GM12872 (cell line): ENCODE measurements around the gene ATP2B2.

Experiments used
- TF ChIP-seq, protein P1 (sequence below): IDR thresholded peaks from 3 replicates; pipeline ENCODE4 v1.5.1; 2011; ENCODE audit warnings: low read depth, mild to moderate bottlenecking, low read length, moderate library complexity; ENCODE audit not compliant: insufficient read depth

The ATP2B2 gene

DNA sequence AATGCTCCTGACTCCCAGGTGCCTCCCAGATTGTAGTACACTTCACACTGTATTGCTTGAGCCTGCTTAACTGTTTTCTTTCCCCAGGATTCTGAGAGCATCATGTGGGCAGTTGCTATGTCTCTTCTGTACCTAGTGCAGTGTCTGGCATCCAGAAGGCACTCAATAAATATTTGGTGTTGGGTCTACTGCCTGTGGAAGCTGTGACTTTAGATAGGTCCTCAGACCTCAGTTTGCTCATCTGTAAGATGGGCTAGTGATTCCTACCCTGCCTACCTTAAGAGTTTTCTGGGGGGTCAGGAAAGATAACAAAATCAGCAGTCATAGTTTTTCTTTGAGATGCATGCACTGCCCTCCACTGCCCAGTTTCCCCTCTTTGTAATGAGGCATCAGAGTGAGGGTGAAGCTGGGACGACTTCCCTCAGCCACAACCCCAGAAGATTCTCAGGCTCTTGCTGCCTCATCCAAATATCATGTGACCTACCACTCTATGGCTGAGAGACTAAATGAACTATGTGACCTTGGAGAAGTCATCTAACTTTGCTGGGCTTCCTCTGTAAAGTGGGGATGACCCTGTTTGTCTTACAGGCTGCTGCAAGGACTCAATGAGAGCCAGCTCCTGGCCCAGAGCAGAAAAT, 50.4 kb downstream of the ATP2B2 start:
- TF ChIP-seq, protein P1, sequence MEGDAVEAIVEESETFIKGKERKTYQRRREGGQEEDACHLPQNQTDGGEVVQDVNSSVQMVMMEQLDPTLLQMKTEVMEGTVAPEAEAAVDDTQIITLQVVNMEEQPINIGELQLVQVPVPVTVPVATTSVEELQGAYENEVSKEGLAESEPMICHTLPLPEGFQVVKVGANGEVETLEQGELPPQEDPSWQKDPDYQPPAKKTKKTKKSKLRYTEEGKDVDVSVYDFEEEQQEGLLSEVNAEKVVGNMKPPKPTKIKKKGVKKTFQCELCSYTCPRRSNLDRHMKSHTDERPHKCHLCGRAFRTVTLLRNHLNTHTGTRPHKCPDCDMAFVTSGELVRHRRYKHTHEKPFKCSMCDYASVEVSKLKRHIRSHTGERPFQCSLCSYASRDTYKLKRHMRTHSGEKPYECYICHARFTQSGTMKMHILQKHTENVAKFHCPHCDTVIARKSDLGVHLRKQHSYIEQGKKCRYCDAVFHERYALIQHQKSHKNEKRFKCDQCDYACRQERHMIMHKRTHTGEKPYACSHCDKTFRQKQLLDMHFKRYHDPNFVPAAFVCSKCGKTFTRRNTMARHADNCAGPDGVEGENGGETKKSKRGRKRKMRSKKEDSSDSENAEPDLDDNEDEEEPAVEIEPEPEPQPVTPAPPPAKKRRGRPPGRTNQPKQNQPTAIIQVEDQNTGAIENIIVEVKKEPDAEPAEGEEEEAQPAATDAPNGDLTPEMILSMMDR = no peak

DNA sequence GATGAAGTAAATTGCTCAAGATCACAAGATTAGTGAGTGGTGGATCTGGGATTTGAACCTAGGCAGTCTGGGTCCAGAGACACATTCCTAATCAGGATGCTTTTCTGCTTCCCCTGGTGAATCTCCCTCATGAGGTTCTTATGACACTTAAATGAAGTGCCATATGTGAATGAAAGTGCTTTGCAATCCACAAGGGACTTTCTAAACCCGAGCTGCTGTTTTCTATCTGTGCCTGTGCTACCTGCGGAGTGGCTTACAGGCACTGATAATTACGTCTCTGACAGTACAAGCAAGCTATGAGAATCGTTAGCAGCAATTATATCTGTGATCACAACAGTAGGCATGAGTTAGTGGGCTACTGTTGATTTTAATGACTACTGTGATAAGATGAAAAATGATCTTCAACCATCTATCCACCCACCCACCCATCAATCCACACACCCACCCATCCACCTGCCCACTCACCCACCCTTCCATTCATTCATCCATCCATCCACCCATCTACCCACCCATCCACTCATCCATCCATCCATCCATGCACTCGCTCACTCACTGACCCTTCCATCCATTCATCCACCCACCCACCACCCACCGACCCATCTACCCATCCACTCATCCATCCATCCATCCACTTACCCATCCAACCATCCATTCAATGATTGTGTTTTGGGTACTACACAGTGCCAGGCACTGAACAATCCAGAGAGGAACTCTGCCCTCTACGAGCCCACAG, 51.8 kb downstream of the ATP2B2 start:
- TF ChIP-seq, protein P1 = no peak

DNA sequence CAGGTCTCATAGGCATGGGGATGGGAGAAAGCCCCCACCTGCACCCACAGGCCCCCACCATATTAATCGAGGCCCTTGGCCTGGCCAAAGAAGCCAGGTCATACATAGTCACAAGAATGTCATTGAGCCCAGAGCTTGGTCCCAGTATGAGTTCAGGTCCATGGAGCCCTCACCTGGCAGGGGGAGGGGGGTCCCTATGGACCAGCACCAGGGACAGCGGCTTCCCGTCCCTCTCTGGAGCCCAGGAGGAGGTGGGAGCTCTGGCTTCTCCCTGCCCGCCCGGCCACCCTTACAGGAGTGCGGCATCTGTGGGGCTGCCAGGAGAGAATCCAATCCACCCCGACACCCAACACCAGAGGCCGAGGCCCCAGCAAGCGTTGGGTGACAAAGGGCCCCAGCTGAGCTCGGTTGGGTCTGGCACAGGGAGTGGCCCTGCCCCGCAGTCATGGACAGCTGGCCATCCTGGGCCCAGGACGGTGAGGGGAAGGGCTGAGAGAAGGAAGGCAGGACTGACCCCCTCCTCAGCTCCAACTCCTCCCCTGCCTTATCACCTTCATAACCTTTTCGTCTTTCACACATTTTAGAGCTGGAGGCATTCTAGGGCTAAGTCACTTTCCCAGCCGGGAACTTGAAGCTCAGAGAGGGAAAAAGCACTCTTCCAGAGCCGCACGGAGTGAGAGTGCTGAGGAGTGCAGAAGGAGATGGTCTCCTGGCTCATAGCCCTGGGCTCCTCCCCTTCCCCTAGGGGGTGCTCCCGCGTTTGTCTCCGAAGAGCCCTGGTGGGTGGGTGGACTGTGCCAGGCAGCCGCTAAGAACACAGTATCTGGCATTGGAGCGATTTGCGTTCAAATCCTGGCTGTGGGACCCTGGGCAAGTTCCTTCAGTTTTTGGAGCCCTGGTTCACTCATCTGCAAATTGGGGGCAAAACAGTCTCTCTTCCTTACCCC, 54.6 kb downstream of the ATP2B2 start:
- TF ChIP-seq, protein P1 = no peak

DNA sequence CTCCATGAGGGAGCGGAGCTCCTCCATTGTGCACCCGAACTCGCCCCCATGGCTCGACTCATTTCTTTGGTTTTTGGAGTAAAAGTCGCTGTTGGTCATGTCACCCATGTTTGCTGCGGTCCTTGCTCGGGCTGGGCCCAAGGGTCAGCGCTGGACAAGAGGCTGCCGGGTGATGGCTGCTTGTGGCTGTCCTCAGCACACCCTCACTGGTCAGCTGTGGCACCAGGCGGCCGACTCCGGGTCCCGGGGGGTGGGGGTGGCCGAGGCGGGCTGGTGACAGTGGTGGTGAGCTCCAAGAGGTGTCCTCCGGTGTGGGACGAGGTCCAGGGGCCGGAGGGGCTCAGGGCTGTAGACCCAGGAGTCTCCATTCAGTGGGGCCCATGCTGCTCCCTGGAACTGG, 56.0 kb downstream of the ATP2B2 start:
- TF ChIP-seq, protein P1 = no peak

DNA sequence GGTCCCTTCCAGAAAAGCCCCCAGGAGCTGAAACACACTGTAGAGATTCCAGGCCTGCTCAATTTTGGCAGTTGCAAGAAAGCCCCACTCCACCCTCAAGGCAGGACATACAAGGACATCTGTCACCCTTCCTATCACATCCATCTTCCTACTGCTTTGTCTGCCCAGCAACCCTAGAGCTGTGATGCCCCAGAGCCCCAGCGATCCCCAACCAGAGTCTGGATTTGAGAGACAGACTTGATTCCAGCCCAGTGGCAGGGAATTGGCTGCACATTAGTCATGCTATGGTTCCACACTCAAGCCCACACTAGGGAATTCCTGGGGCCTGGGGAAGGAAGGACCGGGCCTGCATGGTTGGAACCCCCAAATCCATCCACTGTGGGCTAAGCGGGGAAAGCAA, 56.8 kb downstream of the ATP2B2 start:
- TF ChIP-seq, protein P1 = no peak

DNA sequence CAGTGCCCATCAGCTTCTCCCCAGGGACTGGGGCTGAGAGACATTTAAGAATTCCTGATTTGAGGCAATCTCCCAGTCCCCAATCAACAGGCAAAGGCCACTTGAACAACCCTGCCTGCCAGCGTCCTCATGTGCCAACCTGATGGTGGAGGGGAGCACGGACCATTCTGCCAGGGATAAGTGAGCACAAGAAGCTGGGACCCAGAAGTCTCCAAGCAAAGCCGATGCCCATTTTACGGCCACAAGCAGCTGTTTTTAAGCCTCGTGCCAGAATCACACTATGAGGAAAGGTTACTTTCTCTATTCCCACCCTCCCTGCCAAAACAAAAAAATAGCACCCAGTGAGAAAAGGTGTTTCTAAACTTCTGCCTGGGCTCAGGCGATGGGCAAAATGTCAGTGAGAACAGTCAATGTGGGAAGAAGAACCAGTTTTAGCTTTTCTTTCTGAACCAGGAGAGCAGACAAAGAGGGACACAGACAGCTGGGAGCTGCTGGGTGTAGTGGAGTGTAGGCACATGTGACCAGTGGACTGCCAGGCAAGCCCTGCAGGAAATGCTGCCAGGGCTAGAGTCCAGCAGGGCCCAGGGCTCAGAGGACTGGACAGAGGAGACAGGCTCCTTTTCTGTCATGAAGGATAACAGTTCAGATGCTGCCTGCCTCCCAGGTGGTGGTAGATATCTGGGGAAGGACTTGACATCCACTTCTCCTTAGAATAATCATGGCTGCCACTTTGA, 57.7 kb downstream of the ATP2B2 start:
- TF ChIP-seq, protein P1 = no peak
